ENCODE measurements around the gene ESYT3. TPM values are rescaled to one million over a fixed set of nuclear protein-coding genes. Genes with fewer than 3 reads are reported as not detected.

The ESYT3 gene
- polyA plus RNA-seq, 3 donors = not detected

DNA sequence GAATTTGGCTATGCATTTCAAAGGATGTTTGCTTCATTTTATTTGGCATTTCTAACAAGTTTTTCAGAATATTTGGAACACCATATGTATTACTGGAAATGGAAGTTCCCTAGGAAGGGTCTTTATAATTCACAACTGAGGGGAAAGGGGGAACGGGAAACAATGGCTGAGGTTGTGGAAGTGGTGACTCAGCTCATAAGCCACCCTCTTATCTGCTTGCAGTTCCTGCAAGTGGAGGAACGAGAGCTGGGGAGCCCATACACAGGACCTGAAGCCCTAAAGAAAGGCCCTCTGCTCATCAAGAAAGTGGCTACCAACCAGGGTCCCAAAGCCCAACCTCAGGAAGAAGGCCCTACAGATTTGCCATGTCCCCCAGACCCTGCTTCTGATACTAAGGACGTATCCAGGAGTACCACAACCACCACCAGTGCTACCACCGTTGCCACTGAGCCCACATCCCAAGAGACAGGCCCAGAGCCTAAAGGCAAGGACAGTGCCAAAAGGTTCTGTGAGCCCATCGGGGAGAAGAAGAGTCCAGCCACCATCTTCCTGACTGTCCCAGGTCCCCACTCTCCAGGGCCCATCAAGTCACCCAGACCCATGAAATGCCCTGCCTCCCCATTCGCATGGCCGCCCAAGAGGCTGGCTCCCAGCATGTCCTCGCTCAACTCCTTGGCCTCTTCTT lies 37.9 kb downstream of the ESYT3 start:
- Histone ChIP-seq H4K20me1 (ENCODE audit: insufficient read depth, low read length) (no peaks in the 10 kb centered on the region), H3K4me3 (replicated peaks in 1 of 3; ENCODE audit: low read depth in 2 of 3, low read length in 3 of 3) (no peak overlapping the region), H3K27ac (ENCODE audit: low read depth in 1 of 2, low read length in 2 of 2) (no peak overlapping the region), H3K27me3 (ENCODE audit: control insufficient read depth in 2 of 2, insufficient read depth in 2 of 2, low read length in 2 of 2) (no peaks in the 10 kb centered on the region), H2AFZ (ENCODE audit: insufficient read depth, low read depth, low read length, poor library complexity, severe bottlenecking) (no peak overlapping the region), H3K4me1 (ENCODE audit: control insufficient read depth in 1 of 2, insufficient read depth in 2 of 2, low read length in 2 of 2) (no peaks in the 10 kb centered on the region), H3K4me2 (replicated peaks; ENCODE audit: extremely low read depth, low read length, poor library complexity, severe bottlenecking) (no peak overlapping the region), H3K9ac (ENCODE audit: insufficient read depth, low read length, poor library complexity, severe bottlenecking) (no peak overlapping the region), H3K79me2 (ENCODE audit: insufficient read depth, low read length) (no peaks in the 10 kb centered on the region), H3K36me3 (replicated peaks in 1 of 2; ENCODE audit: control insufficient read depth in 1 of 2, insufficient read depth in 2 of 2, low read length in 2 of 2) (no peaks in the 10 kb centered on the region), H3K9me3 (replicated peaks in 1 of 2; ENCODE audit: control insufficient read depth in 1 of 2, insufficient read depth in 1 of 2, low read length in 2 of 2) (no peaks in the 10 kb centered on the region)
- intact Hi-C loops (cut with micrococcal nuclease) = loop anchor here in 1 of 2 donors (10.0 kb wide), 1 partner anchor 453 kb away; no protein-coding TSS in a partner anchor
- 88% methylated on average over 7 of the region's 8 CpGs for WGBS (ENCODE audit: insufficient coverage)
- no peak for DNase-seq
- TF ChIP-seq, protein P1, sequence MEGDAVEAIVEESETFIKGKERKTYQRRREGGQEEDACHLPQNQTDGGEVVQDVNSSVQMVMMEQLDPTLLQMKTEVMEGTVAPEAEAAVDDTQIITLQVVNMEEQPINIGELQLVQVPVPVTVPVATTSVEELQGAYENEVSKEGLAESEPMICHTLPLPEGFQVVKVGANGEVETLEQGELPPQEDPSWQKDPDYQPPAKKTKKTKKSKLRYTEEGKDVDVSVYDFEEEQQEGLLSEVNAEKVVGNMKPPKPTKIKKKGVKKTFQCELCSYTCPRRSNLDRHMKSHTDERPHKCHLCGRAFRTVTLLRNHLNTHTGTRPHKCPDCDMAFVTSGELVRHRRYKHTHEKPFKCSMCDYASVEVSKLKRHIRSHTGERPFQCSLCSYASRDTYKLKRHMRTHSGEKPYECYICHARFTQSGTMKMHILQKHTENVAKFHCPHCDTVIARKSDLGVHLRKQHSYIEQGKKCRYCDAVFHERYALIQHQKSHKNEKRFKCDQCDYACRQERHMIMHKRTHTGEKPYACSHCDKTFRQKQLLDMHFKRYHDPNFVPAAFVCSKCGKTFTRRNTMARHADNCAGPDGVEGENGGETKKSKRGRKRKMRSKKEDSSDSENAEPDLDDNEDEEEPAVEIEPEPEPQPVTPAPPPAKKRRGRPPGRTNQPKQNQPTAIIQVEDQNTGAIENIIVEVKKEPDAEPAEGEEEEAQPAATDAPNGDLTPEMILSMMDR (IDR thresholded peaks at IDR 0.05) = no peak
- peaks cover 3% of the 10 kb centered on the region for H3K4me1 Mint-ChIP-seq
- H3K9me3 Mint-ChIP-seq = peaks cover 0 to 2% (median 0%) of the 10 kb centered on the region in 7 donors
- no peak overlapping the region for H3K27ac Mint-ChIP-seq
- peaks cover 2 to 8% (median 3%) of the 10 kb centered on the region in 3 donors for H3K27me3 Mint-ChIP-seq (ENCODE audit: low read depth in 3 of 3)
- no peaks in the 10 kb centered on the region for H3K36me3 Mint-ChIP-seq
- no peak overlapping the region for H3K4me3 Mint-ChIP-seq

DNA sequence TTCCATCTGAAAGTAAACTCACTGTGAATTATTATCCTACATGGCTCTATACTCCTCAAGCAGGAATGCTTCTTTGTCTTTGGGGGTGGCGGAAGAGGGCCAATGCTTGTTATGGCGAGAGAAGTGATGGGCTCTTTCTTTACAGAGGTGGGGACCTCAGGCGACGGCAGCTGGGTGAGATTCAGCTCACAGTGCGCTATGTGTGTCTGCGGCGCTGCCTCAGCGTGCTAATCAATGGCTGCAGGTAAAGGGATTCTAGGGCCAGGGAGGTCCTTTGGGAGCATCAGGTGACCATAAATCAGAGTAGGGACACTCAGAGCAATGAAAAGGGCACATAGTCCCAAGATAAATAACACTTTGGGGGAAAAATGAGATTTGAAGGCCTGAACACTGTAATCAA lies 39.0 kb downstream of the ESYT3 start:
- intact Hi-C loops (cut with micrococcal nuclease) = loop anchor here in 1 of 2 donors (10.0 kb wide), 1 partner anchor 451 kb away; no protein-coding TSS in a partner anchor
- Histone ChIP-seq H3K9ac (ENCODE audit: insufficient read depth, low read length, poor library complexity, severe bottlenecking) (no peak overlapping the region), H3K27ac (ENCODE audit: low read depth in 1 of 2, low read length in 2 of 2) (no peak overlapping the region), H3K4me3 (replicated peaks in 1 of 3; ENCODE audit: low read depth in 2 of 3, low read length in 3 of 3) (no peak overlapping the region), H3K27me3 (ENCODE audit: control insufficient read depth in 2 of 2, insufficient read depth in 2 of 2, low read length in 2 of 2) (no peaks in the 10 kb centered on the region), H3K36me3 (replicated peaks in 1 of 2; ENCODE audit: control insufficient read depth in 1 of 2, insufficient read depth in 2 of 2, low read length in 2 of 2) (no peaks in the 10 kb centered on the region), H3K79me2 (ENCODE audit: insufficient read depth, low read length) (no peaks in the 10 kb centered on the region), H3K4me1 (ENCODE audit: control insufficient read depth in 1 of 2, insufficient read depth in 2 of 2, low read length in 2 of 2) (no peaks in the 10 kb centered on the region), H3K9me3 (replicated peaks in 1 of 2; ENCODE audit: control insufficient read depth in 1 of 2, insufficient read depth in 1 of 2, low read length in 2 of 2) (no peaks in the 10 kb centered on the region), H3K4me2 (replicated peaks; ENCODE audit: extremely low read depth, low read length, poor library complexity, severe bottlenecking) (no peak overlapping the region), H4K20me1 (ENCODE audit: insufficient read depth, low read length) (no peaks in the 10 kb centered on the region), H2AFZ (ENCODE audit: insufficient read depth, low read depth, low read length, poor library complexity, severe bottlenecking) (no peak overlapping the region)
- H3K9me3 Mint-ChIP-seq = peaks cover 0 to 2% (median 0%) of the 10 kb centered on the region in 7 donors
- H3K36me3 Mint-ChIP-seq = no peaks in the 10 kb centered on the region
- H3K27me3 Mint-ChIP-seq (ENCODE audit: low read depth in 3 of 3) = peaks cover 2 to 8% (median 3%) of the 10 kb centered on the region in 3 donors
- 98% methylated on average over 8 of the region's 8 CpGs for WGBS (ENCODE audit: insufficient coverage)
- peaks cover 3% of the 10 kb centered on the region for H3K4me1 Mint-ChIP-seq
- H3K27ac Mint-ChIP-seq = no peak overlapping the region
- H3K4me3 Mint-ChIP-seq = no peak overlapping the region
- DNase-seq = no peak
- TF ChIP-seq, protein P1 (IDR thresholded peaks at IDR 0.05) = no peak

Measured in CD14-positive monocyte (primary cell).